Gastroesophageal sphincter (tissue), 4 donors: ENCODE data around the gene EFEMP2. TPM values are rescaled to one million over a fixed set of nuclear protein-coding genes. Genes with fewer than 3 reads are reported as not detected.

Experiments used
- ATAC-seq: fragments of 150-250 bp; one replicate; pipeline ENCODE4 v1.9.1; 2016; ENCODE audit warnings: mild to moderate bottlenecking, moderate library complexity
- H3K27ac ChIP-seq, 4 donors: fragments of 200-600 bp; sonication (generic) in 3 of 4; 1 replicate in 3 of 4; 2 replicates in 1 of 4; pipeline ENCODE4 v1.5.1; 2016 to 2019
- H3K27me3 ChIP-seq: fragments of 200-600 bp; sonication (generic); one replicate; pipeline ENCODE4 v1.5.1; 2019
- H3K36me3 ChIP-seq, 2 donors: fragments of 200-600 bp; sonication (generic); one replicate each; pipeline ENCODE4 v1.5.1; 2019; ENCODE audit warnings: control low read depth in 1 of 2
- H3K4me1 ChIP-seq, 3 donors: fragments of 200-600 bp; sonication (generic); 1 replicate in 2 of 3; 2 replicates in 1 of 3; pipeline ENCODE4 v1.5.1; 2016 to 2019; ENCODE audit warnings: control low read depth in 2 of 3
- H3K4me3 ChIP-seq, 2 donors: fragments of 200-600 bp; sonication (generic); one replicate each; pipeline ENCODE4 v1.5.1; 2019; ENCODE audit warnings: mild to moderate bottlenecking in 1 of 2, moderate library complexity in 1 of 2
- H3K9me3 ChIP-seq, 3 donors: fragments of 200-600 bp; sonication (generic); one replicate each; pipeline ENCODE4 v1.5.1; 2017 to 2019; ENCODE audit warnings: control low read depth in 2 of 3
- CTCF ChIP-seq, 4 experiments: fragments of 200-600 bp in 2 of 4; fragments of 450-650 bp in 2 of 4; sonication (generic) in 1 of 4; IDR thresholded peaks; one replicate each; pipeline ENCODE4 v1.5.1; 2017 to 2019; ENCODE audit warnings: antibody characterized with exemption in 4 of 4, mild to moderate bottlenecking in 2 of 4, moderate library complexity in 2 of 4
- EP300 ChIP-seq: sonication (generic); formaldehyde crosslinking; IDR thresholded peaks from one replicate; pipeline ENCODE4 v1.6.1; 2017; ENCODE audit warnings: antibody characterized with exemption, mild to moderate bottlenecking
- POLR2A ChIP-seq, 2 donors: fragments of 450-650 bp; IDR thresholded peaks; one replicate each; pipeline ENCODE4 v1.6.1; 2017; ENCODE audit warnings: antibody characterized with exemption in 2 of 2, mild to moderate bottlenecking in 2 of 2, moderate library complexity in 1 of 2
- POLR2AphosphoS5 ChIP-seq: sonication (generic); formaldehyde crosslinking; IDR thresholded peaks from one replicate; pipeline ENCODE4 v1.6.1; 2017; ENCODE audit warnings: antibody characterized with exemption
- WGBS, 2 donors: methylation state at CpG; one replicate each; pipeline ENCODE4 v1.1.5; 2018; ENCODE audit warnings: low coverage in 1 of 2; 5-methylcytosine and 5-hydroxymethylcytosine counted together
- total RNA-seq, 4 donors: library from RNA; depleted of rRNA; stranded (reverse); fragments of >200 nt; gene quantifications; one replicate each; pipeline ENCODE4 v1.1.0, GENCODE V29; 2016

Gene EFEMP2
- total RNA-seq, 4 donors from 2014 or later: 55.6 to 92.8 (median 81.2) TPM

GRCh38 chr11:65870706-65871681 lies 1.6 kb downstream of the EFEMP2 start:
- Histone ChIP-seq H3K4me1 (peaks cover 0 to 61% (median 17%) of the 10 kb centered on the region in 3 donors), H3K36me3 (peaks cover 0 to 49% of the 10 kb centered on the region in 2 donors), H3K27me3 (no peaks in the 10 kb centered on the region), H3K9me3 (no peaks in the 10 kb centered on the region), H3K27ac (peak overlapping the region; percentile 93 to 98 (median 94)), H3K4me3 (peak overlapping the region in 1 of 2 donors; percentile 87)
- 70% methylated on average over 9 of the region's 24 CpGs; no CpG with 5 or more reads in 1 of the 2 donors for WGBS, 2 donors
- ATAC-seq: no peak
- no peak for TF ChIP-seq POLR2A (IDR thresholded peaks at IDR 0.05)
- no peak for TF ChIP-seq POLR2AphosphoS5
- TF ChIP-seq EP300: no peak
- TF ChIP-seq CTCF (IDR thresholded peaks at IDR 0.05): no peak

GRCh38 chr11:65870307-65870658 lies 2.3 kb downstream of the EFEMP2 start:
- Histone ChIP-seq H3K9me3 (no peaks in the 10 kb centered on the region), H3K4me1 (peaks cover 0 to 61% (median 17%) of the 10 kb centered on the region in 3 donors), H3K36me3 (peaks cover 0 to 56% of the 10 kb centered on the region in 2 donors), H3K27me3 (no peaks in the 10 kb centered on the region), H3K27ac (peak overlapping the region in 3 of 4 donors; percentile 93 to 98 (median 95)), H3K4me3 (no peak overlapping the region)
- WGBS, 2 donors: 93% methylated on average over 3 of the region's 11 CpGs; no CpG with 5 or more reads in 1 of the 2 donors
- TF ChIP-seq EP300 (no peak), CTCF (IDR thresholded peaks at IDR 0.05) (no peak), POLR2A (IDR thresholded peaks at IDR 0.05) (no peak), POLR2AphosphoS5 (no peak)
- ATAC-seq: no peak

- no peak for ATAC-seq
- Histone ChIP-seq H3K27ac (peak overlapping the region in 3 of 4 donors; percentile 93 to 98 (median 95)), H3K9me3 (no peaks in the 10 kb centered on the region), H3K36me3 (peaks cover 0 to 61% of the 10 kb centered on the region in 2 donors), H3K4me3 (no peak overlapping the region), H3K27me3 (no peaks in the 10 kb centered on the region), H3K4me1 (peaks cover 0 to 65% (median 17%) of the 10 kb centered on the region in 3 donors)
- TF ChIP-seq POLR2AphosphoS5 (peak; percentile 3), CTCF (IDR thresholded peaks at IDR 0.05) (no peak), EP300 (no peak), POLR2A (IDR thresholded peaks at IDR 0.05) (no peak)
- WGBS, 2 donors: 65 to 90% methylated on average over 2 to 4 of the region's 24 CpGs
Measured at GRCh38 chr11:65869643-65870306, 2.8 kb downstream of the EFEMP2 start.

- TF ChIP-seq POLR2A (IDR thresholded peaks at IDR 0.05) (no peak), POLR2AphosphoS5 (no peak), CTCF (IDR thresholded peaks at IDR 0.05) (no peak), EP300 (no peak)
- Histone ChIP-seq H3K27ac (peak overlapping the region in 2 of 4 donors; percentile 42 to 98), H3K9me3 (no peaks in the 10 kb centered on the region), H3K4me3 (no peak overlapping the region), H3K36me3 (peaks cover 0 to 70% of the 10 kb centered on the region in 2 donors), H3K4me1 (peaks cover 0 to 71% (median 17%) of the 10 kb centered on the region in 3 donors), H3K27me3 (no peaks in the 10 kb centered on the region)
- WGBS, 2 donors: 100% methylated on average over 1 of the region's 3 CpGs; no CpG with 5 or more reads in 1 of the 2 donors
- no peak for ATAC-seq
Measured at GRCh38 chr11:65868907-65869306, 3.7 kb downstream of the EFEMP2 start.
